Measurements from ENCODE around the gene DHTKD1. TPM values are rescaled to one million over a fixed set of nuclear protein-coding genes. Genes with fewer than 3 reads are reported as not detected.

DHTKD1 gene, protein sequence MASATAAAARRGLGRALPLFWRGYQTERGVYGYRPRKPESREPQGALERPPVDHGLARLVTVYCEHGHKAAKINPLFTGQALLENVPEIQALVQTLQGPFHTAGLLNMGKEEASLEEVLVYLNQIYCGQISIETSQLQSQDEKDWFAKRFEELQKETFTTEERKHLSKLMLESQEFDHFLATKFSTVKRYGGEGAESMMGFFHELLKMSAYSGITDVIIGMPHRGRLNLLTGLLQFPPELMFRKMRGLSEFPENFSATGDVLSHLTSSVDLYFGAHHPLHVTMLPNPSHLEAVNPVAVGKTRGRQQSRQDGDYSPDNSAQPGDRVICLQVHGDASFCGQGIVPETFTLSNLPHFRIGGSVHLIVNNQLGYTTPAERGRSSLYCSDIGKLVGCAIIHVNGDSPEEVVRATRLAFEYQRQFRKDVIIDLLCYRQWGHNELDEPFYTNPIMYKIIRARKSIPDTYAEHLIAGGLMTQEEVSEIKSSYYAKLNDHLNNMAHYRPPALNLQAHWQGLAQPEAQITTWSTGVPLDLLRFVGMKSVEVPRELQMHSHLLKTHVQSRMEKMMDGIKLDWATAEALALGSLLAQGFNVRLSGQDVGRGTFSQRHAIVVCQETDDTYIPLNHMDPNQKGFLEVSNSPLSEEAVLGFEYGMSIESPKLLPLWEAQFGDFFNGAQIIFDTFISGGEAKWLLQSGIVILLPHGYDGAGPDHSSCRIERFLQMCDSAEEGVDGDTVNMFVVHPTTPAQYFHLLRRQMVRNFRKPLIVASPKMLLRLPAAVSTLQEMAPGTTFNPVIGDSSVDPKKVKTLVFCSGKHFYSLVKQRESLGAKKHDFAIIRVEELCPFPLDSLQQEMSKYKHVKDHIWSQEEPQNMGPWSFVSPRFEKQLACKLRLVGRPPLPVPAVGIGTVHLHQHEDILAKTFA
- 7.3 TPM for polyA plus RNA-seq (2013, experiment 1 of 2; ENCODE audit: insufficient read length)
- polyA plus RNA-seq (2013, experiment 2 of 2; ENCODE audit: insufficient read length), result 8.7 TPM

DNA sequence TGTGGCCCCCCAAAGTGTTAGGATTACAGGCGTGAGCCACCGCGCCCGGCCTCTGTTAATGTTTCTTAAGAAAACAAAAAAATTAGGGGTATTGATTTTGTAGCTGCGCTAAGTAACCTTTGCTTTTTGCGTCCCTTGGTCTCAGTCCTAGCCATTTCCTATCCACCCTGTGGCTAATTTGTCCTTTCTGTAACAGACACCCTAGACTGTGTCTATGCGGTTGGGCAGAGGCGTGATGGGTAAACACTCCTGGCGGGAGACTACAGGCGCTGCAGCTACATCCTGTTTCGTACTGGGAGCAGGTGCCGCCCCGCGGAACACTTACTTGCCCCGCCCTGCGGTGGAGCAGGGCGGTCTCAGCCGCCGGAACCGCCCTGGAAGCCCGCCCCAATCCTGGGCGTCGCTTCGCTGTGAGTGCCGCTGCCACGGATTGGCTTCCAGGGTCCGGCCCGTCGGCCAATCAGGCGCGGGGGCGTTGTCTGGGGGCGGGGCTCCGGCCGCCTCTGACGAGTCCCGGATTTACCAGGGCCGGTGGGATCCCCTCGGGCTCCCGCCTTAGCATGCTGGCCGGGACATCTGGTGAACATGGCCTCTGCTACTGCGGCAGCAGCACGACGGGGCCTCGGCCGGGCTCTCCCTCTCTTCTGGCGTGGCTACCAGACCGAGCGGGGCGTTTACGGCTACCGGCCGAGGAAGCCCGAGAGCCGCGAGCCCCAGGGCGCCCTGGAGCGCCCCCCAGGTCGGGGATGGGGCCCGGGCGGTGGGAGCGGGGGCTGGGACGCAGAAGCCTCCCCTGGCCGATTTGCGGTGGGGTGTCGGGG, at the start of gene DHTKD1:
DHTKD1 (plus strand) TSS at position 506 of the 821 bp plus-strand sequence; CDS start at position 586, 80 bp downstream.
- DNase-seq, result peak; percentile 98

DNA sequence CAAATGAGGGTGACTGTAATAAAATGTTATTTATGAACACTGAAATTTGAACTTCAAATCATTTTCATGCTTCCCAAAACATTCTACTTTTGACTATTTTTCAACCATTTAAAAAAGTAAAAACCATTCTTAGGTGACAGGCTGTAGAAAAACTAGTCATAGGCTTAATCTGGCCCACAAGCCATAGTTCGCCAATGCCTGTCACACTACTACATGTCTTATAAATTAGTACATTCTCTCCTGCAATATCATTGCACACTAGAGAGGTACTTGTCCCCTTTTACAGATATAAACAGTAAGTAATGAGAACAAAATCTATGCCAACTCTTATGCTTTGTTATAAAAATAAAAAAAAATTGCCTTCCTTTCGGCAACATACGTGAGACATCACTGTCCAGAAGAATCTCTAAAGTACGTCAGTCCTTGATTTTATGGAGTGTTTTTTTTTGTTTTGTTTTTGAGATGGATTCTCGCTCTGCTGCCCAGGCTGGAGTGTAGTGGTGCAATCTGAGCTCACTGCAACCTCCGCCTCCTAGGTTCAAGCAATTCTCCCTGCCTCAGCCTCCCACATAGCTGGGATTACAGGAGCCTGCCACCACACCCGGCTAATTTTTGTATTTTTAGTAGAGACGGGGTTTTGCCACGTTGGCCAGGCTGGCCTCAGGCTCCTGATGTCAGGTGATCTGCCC, 49.3 kb upstream of the DHTKD1 start:
- DNase-seq, result no peak

DNA sequence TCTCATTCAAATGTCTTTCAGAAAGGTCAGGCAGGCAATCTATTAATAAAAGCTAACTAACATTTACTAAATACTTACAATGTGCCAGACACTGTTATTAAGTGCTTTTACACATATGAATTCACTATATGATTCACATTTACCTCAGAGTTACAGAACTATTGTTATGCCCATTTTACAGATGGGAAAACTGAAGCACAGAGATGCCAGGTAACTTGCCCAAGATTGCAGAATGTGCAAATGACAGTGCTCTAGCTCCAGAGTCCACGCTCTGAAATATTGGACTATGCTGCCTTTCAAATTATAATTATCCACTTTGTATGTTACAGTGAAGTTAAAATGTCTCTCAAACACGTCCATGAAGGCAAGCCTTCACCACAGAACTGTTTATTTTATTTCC, 48.2 kb upstream of the DHTKD1 start:
- DNase-seq, result no peak

DNA sequence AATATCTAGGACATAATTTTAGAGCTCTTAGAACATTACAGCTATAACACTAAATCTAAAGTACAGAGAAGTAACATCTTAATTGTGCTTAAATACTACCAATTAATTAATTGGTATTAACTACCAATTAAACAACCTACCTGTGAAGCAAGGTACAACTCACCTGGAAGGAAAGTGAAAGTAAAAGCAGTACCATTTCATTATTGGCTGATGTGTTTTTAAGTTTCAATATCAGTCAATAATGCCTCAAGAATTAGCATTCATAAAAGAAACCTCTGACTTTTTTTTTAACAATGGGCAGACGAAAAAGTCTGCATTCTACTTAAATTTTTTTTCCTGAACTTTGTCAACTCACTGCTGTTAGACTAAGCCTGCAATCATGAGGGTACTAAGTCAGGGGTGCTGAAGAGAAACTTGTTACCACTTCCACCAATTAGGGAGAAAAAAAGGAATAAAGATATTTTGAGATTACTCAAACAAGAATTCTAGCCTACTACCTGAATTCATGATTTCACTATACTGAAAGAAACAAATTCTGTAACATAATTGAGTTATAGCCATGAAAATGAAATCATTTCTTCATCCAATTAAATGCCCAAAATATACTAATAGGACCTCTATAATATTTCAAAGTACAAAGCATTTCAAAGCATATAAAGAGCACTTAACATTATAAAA, 46.0 kb upstream of the DHTKD1 start:
- no peak for DNase-seq

DNA sequence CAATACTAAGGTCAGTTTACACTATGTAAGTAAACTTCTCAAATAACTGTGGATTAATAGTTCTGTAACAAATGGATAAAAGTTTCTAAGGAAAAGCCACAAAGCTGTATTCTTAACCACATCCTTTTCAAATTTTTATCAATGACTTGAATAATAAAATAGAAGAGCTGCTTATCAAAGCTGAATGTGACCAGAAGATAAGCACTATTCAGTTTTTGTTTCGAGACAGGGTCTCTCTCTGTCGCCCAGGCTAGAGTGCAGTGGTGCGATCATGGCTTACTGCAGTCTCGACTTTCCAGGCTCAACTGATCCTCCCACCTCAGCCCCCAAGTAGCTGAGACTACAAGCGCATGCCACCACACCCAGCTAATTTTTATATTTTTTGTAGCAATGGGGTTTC, 43.2 kb upstream of the DHTKD1 start:
- no peak for DNase-seq

DNA sequence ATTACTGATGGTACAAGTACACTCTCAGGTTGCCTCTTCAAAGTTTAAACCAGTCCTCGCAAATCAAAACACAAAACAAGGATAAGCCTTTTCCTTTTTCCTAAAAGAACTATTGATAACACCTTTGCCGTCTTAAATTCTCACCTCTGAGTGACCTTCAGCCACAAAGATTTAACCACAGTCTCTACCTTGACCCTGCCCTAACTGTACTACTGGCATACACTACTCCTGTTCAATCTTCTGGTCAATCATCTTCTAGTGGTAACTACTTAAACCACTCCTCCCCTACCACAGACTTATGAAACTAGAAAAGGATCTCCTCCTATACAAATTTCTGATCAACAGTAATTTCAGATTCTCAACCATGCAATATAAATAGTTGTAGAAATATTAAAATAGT, 41.2 kb upstream of the DHTKD1 start:
- DNase-seq, result no peak

DNA sequence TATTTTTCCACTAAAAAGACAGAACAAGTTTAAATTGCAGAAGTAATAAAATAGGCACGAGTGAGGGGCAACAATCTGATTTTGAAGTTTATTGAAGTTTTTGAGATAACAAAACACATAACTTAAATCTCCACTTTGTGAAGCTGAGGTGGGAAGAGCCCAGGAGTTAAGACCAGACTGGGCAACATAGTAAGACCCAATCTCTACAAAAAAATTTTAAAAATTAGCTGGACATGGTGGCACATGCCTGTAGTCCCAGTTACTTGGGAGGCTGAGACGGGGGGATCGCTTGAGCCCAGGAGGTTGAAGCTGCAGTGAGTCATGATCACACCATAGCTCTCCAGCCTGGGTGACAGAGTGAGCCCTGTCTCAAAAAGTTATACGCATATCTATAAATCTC, 37.4 kb upstream of the DHTKD1 start:
- no peak for DNase-seq

DNA sequence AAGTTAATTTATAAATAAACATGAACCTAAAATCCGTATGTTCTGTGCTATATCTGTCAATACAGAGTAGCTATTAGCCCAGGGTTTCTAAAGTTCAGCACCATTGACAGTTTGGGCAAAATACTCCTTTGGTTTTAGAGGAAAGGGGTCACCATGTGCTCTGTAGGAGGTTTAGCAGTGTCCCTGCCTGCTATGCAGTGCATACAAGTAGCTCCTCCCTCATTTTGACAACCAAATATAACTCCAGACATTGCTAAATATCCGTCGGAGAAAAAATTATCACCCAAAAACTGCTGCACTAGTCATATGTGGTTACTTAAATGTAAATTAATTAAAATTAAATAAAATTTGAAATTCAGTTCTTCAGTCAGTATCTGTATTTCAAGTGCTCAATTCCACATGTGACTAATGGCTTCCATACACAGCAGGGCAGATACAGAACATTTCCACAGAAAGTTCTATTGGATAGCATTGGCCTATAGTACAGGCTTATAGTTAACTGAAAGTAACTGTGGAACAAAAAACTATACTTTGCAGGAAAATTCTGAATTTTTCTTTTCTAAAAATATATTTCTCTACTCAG, 32.6 kb upstream of the DHTKD1 start:
- no peak for DNase-seq

DNA sequence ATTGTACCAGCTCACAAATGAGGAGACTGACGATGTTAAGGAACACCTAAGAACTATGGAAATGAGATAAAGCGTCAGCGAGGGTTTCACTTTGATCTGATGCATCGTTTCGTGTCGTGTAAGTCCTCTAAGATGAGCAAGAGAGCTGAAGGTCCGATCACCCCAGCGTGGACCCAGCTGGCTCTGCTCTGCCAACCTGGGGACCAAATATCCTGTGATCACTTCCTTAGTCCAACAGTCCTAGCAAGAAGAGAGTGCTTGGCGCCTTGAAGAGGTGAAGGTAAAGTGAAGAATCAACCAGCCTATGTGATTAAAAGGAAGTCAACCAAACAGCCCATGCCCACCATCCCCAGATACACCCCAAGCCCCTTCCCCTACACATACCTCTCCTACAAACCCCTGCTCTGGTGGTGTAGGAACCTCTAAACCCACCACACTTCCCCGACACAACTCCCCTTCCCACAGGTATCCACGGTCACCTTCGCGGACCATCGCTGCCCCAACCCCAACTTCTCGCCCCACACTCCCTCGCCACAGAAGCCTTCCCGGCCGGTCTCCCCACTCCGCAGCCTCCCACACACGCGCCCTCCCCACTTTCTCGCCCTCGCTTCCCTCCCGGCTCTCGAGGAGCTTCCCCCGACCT, 26.9 kb upstream of the DHTKD1 start:
- DNase-seq, result peak; percentile 12

DNA sequence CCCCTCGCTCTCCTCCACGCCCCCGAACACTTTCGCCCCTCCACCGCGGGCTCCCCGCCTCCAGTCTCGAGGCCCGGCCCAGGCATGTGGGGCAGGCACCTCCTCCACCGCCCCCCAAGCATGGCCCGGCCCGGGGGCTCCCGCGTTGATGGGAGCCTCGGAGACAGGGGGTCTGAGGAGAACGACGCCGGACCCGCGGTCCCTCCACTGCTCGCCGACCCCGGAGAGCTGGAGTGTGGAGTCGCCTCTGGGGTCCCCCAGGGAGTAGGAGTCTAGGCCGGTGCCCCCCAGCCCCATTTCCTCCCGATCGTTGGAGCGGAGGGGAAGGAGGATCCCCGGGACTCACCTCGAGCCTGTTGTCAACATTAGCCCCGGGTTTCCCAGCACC, 26.4 kb upstream of the DHTKD1 start:
- peak; percentile 21 for DNase-seq

DNA sequence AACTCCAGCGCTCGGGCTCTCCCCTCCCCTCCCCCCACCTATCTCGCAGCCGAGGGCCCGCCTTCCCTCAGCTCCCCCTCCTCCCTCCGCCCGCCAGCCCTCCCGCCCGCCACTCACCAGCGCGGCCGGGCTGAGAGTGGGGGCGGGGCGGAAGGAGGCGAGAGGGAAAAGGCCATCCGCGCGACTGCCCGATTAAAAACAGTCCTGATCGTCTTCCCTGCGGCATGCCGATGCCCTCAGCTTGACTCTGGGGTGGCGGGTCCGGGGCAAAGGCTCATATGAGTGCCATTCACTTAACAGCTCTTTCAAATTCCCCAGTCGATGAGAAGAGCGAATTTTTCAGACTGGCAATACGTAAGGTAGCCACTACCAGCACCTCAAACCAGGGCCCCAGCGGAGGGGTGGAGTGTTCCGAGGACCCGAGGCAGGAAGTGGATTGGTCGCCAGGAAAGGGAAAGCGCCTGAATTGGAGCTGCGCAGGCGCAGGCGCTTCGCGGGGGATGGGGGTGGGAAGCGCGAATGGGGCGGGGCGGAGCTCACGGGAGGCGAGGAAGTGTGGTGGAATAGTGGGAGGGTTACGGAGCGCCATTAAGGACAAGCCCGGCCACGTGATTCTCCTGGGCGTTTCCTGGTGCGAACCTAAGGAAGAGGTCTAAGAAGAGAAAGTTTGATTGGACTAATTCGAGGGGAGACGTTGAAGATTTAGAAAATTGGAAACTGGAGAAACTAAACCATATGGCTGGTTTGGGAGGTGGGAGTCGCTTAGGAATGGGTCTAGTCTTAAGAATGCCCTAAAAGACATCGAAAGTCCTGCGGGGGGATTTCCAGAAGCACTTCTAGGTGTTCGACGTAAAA, 25.7 kb upstream of the DHTKD1 start, which contains the start of gene UPF2:
UPF2 (minus strand) TSS at position 13 of the 855 bp plus-strand sequence. CDS start 7,386 bp downstream, outside the sequence.
- peak; percentile 98 for DNase-seq

DNA sequence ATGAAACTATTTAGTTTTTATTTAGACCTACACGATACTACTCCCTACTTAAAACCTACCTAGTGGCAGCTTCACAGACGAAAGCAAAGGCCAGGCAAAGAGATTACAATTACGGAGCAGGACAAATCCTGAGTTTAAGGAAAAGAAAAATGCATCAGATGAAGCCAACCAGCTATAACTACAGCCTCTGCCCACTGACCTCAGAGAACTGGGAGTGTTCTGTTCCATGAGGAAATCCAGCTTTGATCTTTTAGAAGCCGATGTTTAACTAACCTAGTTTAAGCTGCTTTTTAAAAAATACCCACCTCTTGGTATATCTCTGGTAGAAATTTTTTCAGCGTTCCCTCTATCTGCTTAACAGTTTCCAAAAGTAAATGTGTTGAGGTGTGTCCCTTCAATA, 23.2 kb upstream of the DHTKD1 start:
- no peak for DNase-seq

DNA sequence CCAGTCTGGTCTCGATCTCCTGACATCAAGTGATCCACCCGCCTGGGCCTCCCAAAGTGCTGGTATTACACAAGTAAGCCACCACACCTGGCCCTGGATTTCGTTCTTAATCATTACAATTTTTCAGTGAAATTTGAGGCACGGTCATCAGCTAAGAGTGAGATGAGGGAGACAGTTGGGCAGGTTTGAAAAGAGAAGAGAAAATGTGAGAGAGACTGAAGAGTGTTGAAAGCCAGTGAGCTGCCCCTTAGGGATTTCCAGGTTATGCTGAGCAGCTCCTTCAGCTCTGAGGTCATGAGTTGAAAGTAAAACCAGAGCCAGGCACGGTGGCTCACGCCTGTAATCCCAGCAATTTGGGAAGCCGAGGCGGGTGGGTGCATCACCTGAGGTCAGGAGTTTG, 20.2 kb upstream of the DHTKD1 start:
- no peak for DNase-seq

DNA sequence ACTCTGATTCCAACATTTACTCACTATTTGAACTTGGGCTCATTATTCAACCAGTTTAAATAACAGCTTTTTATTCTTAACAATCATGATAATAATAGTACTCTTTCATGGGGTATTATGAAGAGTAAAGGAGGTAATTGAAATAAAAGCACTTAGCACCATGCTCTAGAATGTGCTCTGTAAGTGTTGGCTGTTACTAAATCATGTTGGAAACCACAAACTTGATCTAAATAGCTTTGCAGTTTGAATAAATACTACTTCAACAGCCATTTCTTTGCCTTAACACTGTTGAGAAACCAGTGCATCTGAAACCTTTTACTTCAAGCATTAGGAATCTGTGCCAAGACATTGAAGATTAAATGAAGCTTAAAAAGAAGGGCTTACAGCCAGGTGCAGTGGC, 18.2 kb upstream of the DHTKD1 start:
- no peak for DNase-seq

DNA sequence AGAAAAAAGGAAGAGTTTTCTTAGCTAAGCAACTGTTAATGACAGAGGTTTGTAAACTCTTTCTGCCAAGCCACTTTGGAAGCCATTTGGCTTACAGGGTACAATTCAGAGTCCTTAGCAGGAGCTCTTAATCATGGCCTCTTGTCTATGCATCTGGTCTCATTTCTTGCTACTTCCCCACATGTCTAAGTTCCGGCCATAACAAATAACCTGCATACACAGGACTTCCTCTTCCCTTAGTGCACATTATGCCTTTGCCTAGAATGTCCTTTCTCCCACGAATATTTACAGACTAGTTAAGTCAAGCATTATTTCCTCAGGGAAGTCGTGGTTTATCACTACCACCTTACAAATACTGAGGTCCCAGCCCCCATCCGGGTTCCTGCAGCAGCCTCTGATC, 17.5 kb upstream of the DHTKD1 start:
- DNase-seq, result no peak

DNA sequence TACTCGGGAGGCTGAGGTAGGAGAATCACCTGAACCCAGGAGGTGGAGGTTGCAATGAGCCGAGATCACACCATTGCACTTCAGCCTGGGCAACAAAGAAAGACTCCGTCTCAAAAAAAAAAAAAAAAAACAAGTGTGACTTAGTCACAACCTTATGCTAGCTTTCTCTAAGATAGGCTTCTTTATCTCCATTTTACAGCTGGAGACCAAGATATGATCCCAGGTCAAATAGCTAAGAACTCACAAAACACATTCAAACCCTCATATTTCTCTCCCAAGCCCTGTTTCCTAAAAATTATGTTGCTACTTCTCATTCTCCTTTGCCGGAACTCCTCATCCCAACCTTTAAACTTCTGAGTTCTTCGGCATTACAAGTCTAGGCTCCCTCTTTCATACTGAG, 13.0 kb upstream of the DHTKD1 start:
- no peak for DNase-seq

DNA sequence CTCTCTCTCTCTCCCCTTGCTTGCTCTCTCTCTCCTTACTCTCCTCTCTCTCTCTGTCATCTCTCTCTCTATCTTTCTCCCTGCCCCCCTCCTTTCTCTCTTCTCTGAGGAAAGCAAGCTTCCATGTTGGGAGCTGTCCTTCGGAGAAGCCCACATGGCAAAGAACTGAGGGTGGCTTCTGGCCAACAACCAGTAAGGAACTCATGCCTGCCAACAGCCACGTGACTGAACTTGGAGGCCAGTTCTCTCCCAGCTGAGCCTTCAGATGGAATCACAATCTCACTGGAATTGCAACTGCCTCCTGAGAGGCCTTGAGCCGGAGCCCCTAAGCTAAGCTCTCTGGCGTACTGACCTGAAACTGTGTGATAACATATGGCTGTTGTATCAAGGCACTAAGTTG, 12.0 kb upstream of the DHTKD1 start:
- no peak for DNase-seq

DNA sequence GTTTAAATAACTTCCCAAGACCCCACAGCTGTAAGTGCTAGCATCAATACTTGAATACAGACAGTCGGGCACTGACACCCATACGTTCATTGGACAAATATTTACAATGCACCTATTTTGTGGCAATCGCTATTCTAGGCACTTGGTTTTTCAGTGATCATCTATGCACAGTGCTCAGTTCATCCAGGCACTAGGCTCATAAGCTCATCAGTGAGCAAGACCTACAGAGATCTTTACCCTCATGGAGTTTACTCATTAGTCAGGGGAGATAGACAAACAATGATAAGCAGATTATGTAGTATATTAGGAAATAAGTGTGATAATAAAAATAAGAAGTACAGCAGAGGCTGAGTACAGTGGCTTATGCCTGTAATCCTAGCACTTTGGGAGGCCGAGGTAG, 7.6 kb upstream of the DHTKD1 start:
- no peak for DNase-seq

DNA sequence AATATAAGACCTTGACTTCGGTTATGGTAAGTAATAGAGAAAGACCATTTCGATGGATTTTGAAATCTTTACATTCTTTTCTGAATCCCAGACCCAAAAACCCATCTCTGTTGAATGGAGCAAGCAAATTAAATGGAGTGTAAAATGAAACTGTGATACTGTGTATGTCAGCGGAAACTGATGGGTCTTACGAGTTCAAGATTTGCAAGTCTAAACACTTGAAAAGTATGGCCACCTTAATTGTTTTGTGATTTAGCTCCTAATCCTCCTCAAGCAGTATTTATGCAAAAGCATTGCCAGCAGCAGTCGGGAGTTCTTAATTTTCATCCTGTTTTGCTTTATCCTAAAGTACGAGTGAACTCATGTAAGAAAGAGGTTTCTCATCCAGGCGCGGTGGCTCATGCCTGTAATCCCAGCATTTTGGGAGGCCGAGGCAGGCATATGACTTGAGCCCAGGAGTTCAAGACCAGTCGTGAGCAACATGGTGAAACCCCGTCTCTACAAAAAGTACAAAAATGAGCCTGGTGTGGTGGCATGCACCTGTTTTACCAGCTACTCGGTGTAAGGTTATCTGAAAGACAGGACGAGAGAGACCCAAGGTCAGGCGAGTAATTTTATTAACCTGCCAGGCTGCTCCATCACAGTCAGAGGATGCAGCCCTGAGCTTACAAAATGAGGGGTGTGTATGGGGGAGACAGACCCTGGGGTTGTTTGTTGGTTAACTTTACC, 5.8 kb upstream of the DHTKD1 start:
- DNase-seq, result no peak
